PC-9 (cell line): ENCODE data around the gene DLG3.

ENCODE experiments used
- EZH2 ChIP-seq: fragments of 200-600 bp; sonication (generic); IDR thresholded peaks from 2 replicates; pipeline ENCODE4 v1.8.0; 2017; ENCODE audit warnings: antibody characterized with exemption, low read depth
- TF ChIP-seq, protein P1 (sequence below): fragments of 200-600 bp; sonication (generic); conservative IDR thresholded peaks from 2 replicates; pipeline ENCODE4 v1.6.1; 2017; ENCODE audit warnings: mixed run types, antibody characterized with exemption, mild to moderate bottlenecking, moderate library complexity

DNA sequence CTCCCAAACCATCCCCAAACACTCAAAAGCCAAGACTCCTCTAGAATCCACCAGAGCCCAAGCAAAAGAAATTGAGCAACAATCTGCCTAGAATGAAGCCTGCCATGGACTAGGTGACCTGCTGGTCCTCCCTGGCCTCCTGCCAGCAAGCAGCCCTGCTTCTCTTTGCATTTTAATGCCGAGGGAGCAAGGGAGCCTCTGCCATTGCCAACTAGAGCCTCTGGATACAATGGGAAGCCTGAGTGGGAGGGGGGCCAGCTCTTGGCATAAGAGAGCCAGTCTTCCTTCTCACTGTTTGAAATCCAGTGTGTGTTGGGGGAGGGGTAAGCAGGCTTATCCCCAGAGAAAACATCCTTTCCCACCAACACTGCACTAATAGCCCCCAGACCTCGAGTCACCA, 23.0 kb upstream of the DLG3 start:
- TF ChIP-seq, protein P1, sequence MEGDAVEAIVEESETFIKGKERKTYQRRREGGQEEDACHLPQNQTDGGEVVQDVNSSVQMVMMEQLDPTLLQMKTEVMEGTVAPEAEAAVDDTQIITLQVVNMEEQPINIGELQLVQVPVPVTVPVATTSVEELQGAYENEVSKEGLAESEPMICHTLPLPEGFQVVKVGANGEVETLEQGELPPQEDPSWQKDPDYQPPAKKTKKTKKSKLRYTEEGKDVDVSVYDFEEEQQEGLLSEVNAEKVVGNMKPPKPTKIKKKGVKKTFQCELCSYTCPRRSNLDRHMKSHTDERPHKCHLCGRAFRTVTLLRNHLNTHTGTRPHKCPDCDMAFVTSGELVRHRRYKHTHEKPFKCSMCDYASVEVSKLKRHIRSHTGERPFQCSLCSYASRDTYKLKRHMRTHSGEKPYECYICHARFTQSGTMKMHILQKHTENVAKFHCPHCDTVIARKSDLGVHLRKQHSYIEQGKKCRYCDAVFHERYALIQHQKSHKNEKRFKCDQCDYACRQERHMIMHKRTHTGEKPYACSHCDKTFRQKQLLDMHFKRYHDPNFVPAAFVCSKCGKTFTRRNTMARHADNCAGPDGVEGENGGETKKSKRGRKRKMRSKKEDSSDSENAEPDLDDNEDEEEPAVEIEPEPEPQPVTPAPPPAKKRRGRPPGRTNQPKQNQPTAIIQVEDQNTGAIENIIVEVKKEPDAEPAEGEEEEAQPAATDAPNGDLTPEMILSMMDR = no peak
- TF ChIP-seq EZH2 = no peak
